H1 (cell line): ENCODE measurements around the gene HS6ST2. TPM values are rescaled to one million over a fixed set of nuclear protein-coding genes. Genes with fewer than 3 reads are reported as not detected.

Source experiments
- CTCF ChIA-PET: fragments of 300-600 bp; sonication (Branson Sonifier 250); formaldehyde crosslinking; loops from one replicate; lab custom pipeline; 2021; ENCODE audit not compliant: partially characterized antibody; lab: Charles Lee
- POLR2A ChIA-PET: fragments of 300-600 bp; sonication (Branson Sonifier 250); formaldehyde crosslinking; loops from one replicate; lab custom pipeline; 2021; ENCODE audit warnings: inconsistent platforms; ENCODE audit not compliant: partially characterized antibody; lab: Charles Lee
- DNase-seq, 2 experiments: peaks; one replicate each; pipeline versions ENCODE4 v3.0.0 to v3.0.0-alpha.2; 2010 to 2022; ENCODE audit warnings: low spot score in 2 of 2, low read depth in 1 of 2, mixed read lengths in 1 of 2
- FAIRE-seq: peaks from 2 replicates; lab custom pipeline; 2011; peaks lifted over from hg19 to GRCh38; lab: Jason Lieb, UNC
- H2AFZ ChIP-seq: 2 replicates; pipeline ENCODE4 v1.8.1; 2012; ENCODE audit warnings: low read length, inconsistent platforms
- H2AK5ac ChIP-seq: 2 replicates; pipeline ENCODE4 v1.6.1; 2013; ENCODE audit warnings: low read depth, low read length
- H2BK120ac ChIP-seq: replicated peaks from 2 replicates; pipeline ENCODE3; 2013; ENCODE audit warnings: low read depth, low read length, inconsistent platforms
- H2BK12ac ChIP-seq: 2 replicates; pipeline ENCODE4 v1.6.1; 2013; ENCODE audit warnings: low read depth, low read length
- H2BK15ac ChIP-seq: 2 replicates; pipeline ENCODE4 v1.6.1; 2013; ENCODE audit warnings: low read length
- H2BK20ac ChIP-seq: 2 replicates; pipeline ENCODE4 v1.6.1; 2013; ENCODE audit warnings: low read length
- H2BK5ac ChIP-seq: 2 replicates; pipeline ENCODE4 v1.6.1; 2013; ENCODE audit warnings: low read depth, low read length
- H3K14ac ChIP-seq: 2 replicates; pipeline ENCODE4 v1.6.1; 2013; ENCODE audit warnings: inconsistent platforms; ENCODE audit not compliant: insufficient read length
- H3K18ac ChIP-seq: 2 replicates; pipeline ENCODE4 v1.6.1; 2013; ENCODE audit warnings: low read length; ENCODE audit errors: extremely low read depth
- H3K23ac ChIP-seq: 2 replicates; pipeline ENCODE4 v1.6.1; 2013; ENCODE audit warnings: inconsistent platforms; ENCODE audit not compliant: insufficient read length
- H3K23me2 ChIP-seq: 2 replicates; pipeline ENCODE4 v1.6.1; 2013; ENCODE audit warnings: low read depth, low read length
- H3K27ac ChIP-seq: 2 replicates; pipeline ENCODE4 v1.6.1; 2011; ENCODE audit warnings: low read depth, low read length, inconsistent platforms
- H3K27me3 ChIP-seq, 4 experiments: replicated peaks in 1 of 4; 1 replicate in 1 of 4; 2 replicates in 3 of 4; pipeline versions ENCODE4 v1.6.1 to v1.8.1; 2011 to 2013; ENCODE audit warnings: low read length in 3 of 4, mild to moderate bottlenecking in 3 of 4, inconsistent platforms in 2 of 4, mixed read lengths in 2 of 4, moderate library complexity in 1 of 4; ENCODE audit not compliant: control insufficient read depth in 3 of 4, insufficient read depth in 3 of 4; ENCODE audit errors: extremely low read depth in 1 of 4
- H3K36me3 ChIP-seq, 4 experiments: 2 replicates each; pipeline versions ENCODE4 v1.6.1 to v1.8.1; 2011 to 2013; ENCODE audit warnings: mild to moderate bottlenecking in 4 of 4, low read length in 3 of 4, moderate library complexity in 2 of 4, control low read depth in 1 of 4, inconsistent platforms in 1 of 4; ENCODE audit not compliant: insufficient read depth in 4 of 4, control insufficient read depth in 2 of 4
- H3K4ac ChIP-seq: replicated peaks from 2 replicates; pipeline ENCODE3; 2013; ENCODE audit warnings: low read length, low read depth, mixed read lengths, inconsistent platforms; ENCODE audit not compliant: insufficient read length
- H3K4me1 ChIP-seq, 4 experiments: replicated peaks in 1 of 4; 1 replicate in 1 of 4; 2 replicates in 3 of 4; pipeline versions ENCODE4 v1.6.1 to v1.8.1; 2011 to 2013; ENCODE audit warnings: low read length in 3 of 4, inconsistent platforms in 2 of 4, mixed read lengths in 1 of 4; ENCODE audit not compliant: insufficient read depth in 4 of 4, control insufficient read depth in 3 of 4
- H3K4me2 ChIP-seq, 2 experiments: 2 replicates each; pipeline versions ENCODE4 v1.6.1 to v1.8.1; 2011 to 2013; ENCODE audit warnings: low read depth in 2 of 2, low read length in 2 of 2, control low read depth in 1 of 2, inconsistent platforms in 1 of 2, mild to moderate bottlenecking in 1 of 2; ENCODE audit not compliant: insufficient read depth in 1 of 2
- H3K4me3 ChIP-seq, 4 experiments: fragments of 200-600, 300-600 bp in 1 of 4; sonication (generic), shearing (Covaris generic), sonication (Bioruptor Twin) in 1 of 4; 2 replicates each; pipeline versions ENCODE4 v1.5.1 to v1.8.1; 2011 to 2016; ENCODE audit warnings: low read length in 4 of 4, low read depth in 3 of 4, control low read depth in 2 of 4, inconsistent platforms in 2 of 4, mild to moderate bottlenecking in 2 of 4, mixed read lengths in 1 of 4, moderate library complexity in 1 of 4; ENCODE audit not compliant: insufficient read depth in 2 of 4; ENCODE audit errors: extremely low read depth in 1 of 4
- H3K56ac ChIP-seq: replicated peaks from 2 replicates; pipeline ENCODE3; 2013; ENCODE audit warnings: low read depth, mild to moderate bottlenecking, mixed read lengths, low read length, inconsistent platforms; ENCODE audit not compliant: insufficient read length
- H3K79me1 ChIP-seq: 2 replicates; pipeline ENCODE4 v1.6.1; 2013; ENCODE audit warnings: low read depth, low read length, control low read depth
- H3K79me2 ChIP-seq, 2 experiments: 2 replicates each; pipeline versions ENCODE4 v1.6.1 to v1.8.1; 2012 to 2013; ENCODE audit warnings: low read length in 2 of 2, mild to moderate bottlenecking in 2 of 2, inconsistent platforms in 1 of 2; ENCODE audit not compliant: insufficient read depth in 2 of 2, control insufficient read depth in 1 of 2
- H3K9ac ChIP-seq, 4 experiments: replicated peaks in 1 of 4; 1 replicate in 1 of 4; 2 replicates in 3 of 4; pipeline versions ENCODE4 v1.6.1 to v1.8.1; 2011 to 2013; ENCODE audit warnings: low read depth in 3 of 4, low read length in 3 of 4, control low read depth in 2 of 4, mild to moderate bottlenecking in 2 of 4, moderate library complexity in 2 of 4, inconsistent platforms in 1 of 4; ENCODE audit errors: extremely low read depth in 1 of 4
- H3K9me3 ChIP-seq, 2 experiments: 2 replicates each; pipeline versions ENCODE4 v1.6.1 to v1.8.1; 2012 to 2013; ENCODE audit warnings: mild to moderate bottlenecking in 2 of 2, moderate library complexity in 2 of 2, control low read depth in 1 of 2, inconsistent platforms in 1 of 2, low read depth in 1 of 2, low read length in 1 of 2, mixed read lengths in 1 of 2; ENCODE audit not compliant: insufficient read depth in 2 of 2
- H4K20me1 ChIP-seq, 2 experiments: replicated peaks in 1 of 2; 2 replicates each; pipeline versions ENCODE3 to v1.8.1; 2011 to 2013; ENCODE audit warnings: inconsistent platforms in 2 of 2, low read length in 2 of 2, mild to moderate bottlenecking in 1 of 2; ENCODE audit not compliant: insufficient read depth in 2 of 2, control insufficient read depth in 1 of 2
- H4K5ac ChIP-seq: 2 replicates; pipeline ENCODE4 v1.6.1; 2013; ENCODE audit warnings: low read length, low read depth, mixed read lengths, inconsistent platforms; ENCODE audit not compliant: insufficient read length
- H4K8ac ChIP-seq: 2 replicates; pipeline ENCODE4 v1.8.0; 2013; ENCODE audit warnings: mild to moderate bottlenecking, moderate library complexity, low read length, inconsistent platforms; ENCODE audit not compliant: insufficient read depth; ENCODE audit errors: extremely low read depth
- H4K91ac ChIP-seq: replicated peaks from 2 replicates; pipeline ENCODE3; 2013; ENCODE audit warnings: low read length, mixed read lengths, inconsistent platforms; ENCODE audit not compliant: insufficient read length
- CTBP2 ChIP-seq: IDR thresholded peaks from 2 replicates; pipeline ENCODE4 v1.7.0; 2011; ENCODE audit warnings: borderline replicate concordance, mild to moderate bottlenecking, moderate library complexity, mixed read lengths, low read length; ENCODE audit not compliant: insufficient read depth, insufficient read length
- FOSL1 ChIP-seq: IDR thresholded peaks from 2 replicates; pipeline ENCODE4 v1.6.1; 2011; ENCODE audit warnings: mild to moderate bottlenecking, low read depth, low read length, moderate library complexity; ENCODE audit not compliant: insufficient read depth
- GTF2F1 ChIP-seq: IDR thresholded peaks from 2 replicates; pipeline ENCODE4 v1.6.1; 2012; ENCODE audit warnings: low read depth, low read length, improper control_type of control experiment, borderline replicate concordance
- KDM4A ChIP-seq: IDR thresholded peaks from one replicate; pipeline ENCODE4 v1.7.1; 2012; ENCODE audit warnings: low read depth, mild to moderate bottlenecking, moderate library complexity, low read length, inconsistent platforms; ENCODE audit not compliant: severe bottlenecking
- MAX ChIP-seq: IDR thresholded peaks from 2 replicates; pipeline ENCODE4 v1.6.1; 2012; ENCODE audit warnings: inconsistent platforms
- PHF8 ChIP-seq: fragments of 200-600 bp; sonication (generic); conservative IDR thresholded peaks from 2 replicates; pipeline ENCODE4 v1.7.1; 2012; ENCODE audit warnings: low read depth, mild to moderate bottlenecking, inconsistent platforms, low read length, moderate library complexity
- RNF2 ChIP-seq: fragments of 200-900, 300-1000 bp; sonication (generic); IDR thresholded peaks from 2 replicates; pipeline ENCODE4 v1.7.1; 2016; ENCODE audit warnings: borderline replicate concordance, low read depth, mild to moderate bottlenecking, antibody characterized with exemption, low read length; ENCODE audit not compliant: poor library complexity, severe bottlenecking; ENCODE audit errors: missing control alignments
- SIN3A ChIP-seq, 2 experiments: IDR thresholded peaks in 1 of 2; conservative IDR thresholded peaks in 1 of 2; 2 replicates each; pipeline ENCODE4 v1.6.1; 2011 to 2012; ENCODE audit warnings: low read length in 2 of 2, improper control_type of control experiment in 1 of 2, low read depth in 1 of 2, mild to moderate bottlenecking in 1 of 2
- SP1 ChIP-seq: IDR thresholded peaks from 2 replicates; pipeline ENCODE4 v1.6.1; 2011; ENCODE audit warnings: low read depth, low read length
- TAF7 ChIP-seq: optimal IDR thresholded peaks from 2 replicates; pipeline ENCODE3; 2011; ENCODE audit warnings: low read depth, mild to moderate bottlenecking, inconsistent platforms, low read length, moderate library complexity, borderline replicate concordance
- WGBS, 2 experiments: shearing (Covaris generic) in 1 of 2; methylation state at CpG; one replicate each; pipeline versions ENCODE4 v1.1.6 to v1.1.7; 2013 to 2015; ENCODE audit warnings: low lambda C conversion rate in 2 of 2, mixed read lengths in 2 of 2, inconsistent platforms in 1 of 2, low coverage in 1 of 2, missing lambda C conversion rate in 1 of 2; ENCODE audit not compliant: insufficient replicate concordance in 2 of 2, insufficient coverage in 1 of 2, insufficient read length in 1 of 2; ENCODE audit errors: extremely low coverage in 1 of 2, missing lambda C conversion rate in 1 of 2; 5-methylcytosine and 5-hydroxymethylcytosine counted together
- polyA plus RNA-seq, 7 experiments: library from polyadenylated mRNA; depleted of rRNA in 3 of 7; stranded (reverse) in 5 of 7; unstranded in 2 of 7; fragments of >200 nt in 5 of 7; fragments of 200-250 nt in 2 of 7; gene quantifications; 1 replicate in 5 of 7; 2 replicates in 1 of 7; 4 replicates in 1 of 7; pipeline versions ENCODE4 v1.2.1 to v1.2.3, GENCODE V29; 2011 to 2013; ENCODE audit warnings: missing spikeins in 2 of 7, mixed read lengths in 2 of 7
- total RNA-seq: library from RNA; stranded (reverse); fragmentation: NEBNext Ultra II Directional; extraction: Animal tissue kit (Norgen Biotek cat#: 25700); gene quantifications from 2 replicates; pipeline ENCODE4 v1.2.1, GENCODE V29; 2021

HS6ST2 gene
- total and polyA plus RNA-seq, 2 of the 8 experiments (the other 6 are each of a cell fraction or from before 2014, with no cell fraction given): 3.9 TPM

DNA sequence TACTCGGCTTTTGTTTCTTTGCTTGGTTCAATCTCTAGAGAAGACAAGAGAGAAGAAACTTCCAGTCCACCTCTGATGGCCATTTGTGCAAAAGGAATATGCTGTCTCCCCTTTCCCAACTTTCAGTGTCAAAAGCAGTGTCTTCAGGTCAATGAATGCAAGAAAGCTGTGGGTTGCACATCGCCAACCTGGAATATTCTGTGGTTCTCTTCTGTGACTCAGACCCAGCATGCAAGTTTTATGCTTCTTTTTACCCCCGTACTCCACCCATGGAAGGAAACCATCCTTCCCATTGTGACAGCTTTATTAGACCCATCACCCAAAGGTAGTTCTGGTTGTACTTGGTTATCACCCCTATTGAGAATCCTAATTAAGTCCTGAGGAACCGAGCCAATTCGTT lies 334.0 kb downstream of the HS6ST2 start:
- no peak overlapping the region for H3K4me3 ChIP-seq
- no peak for DNase-seq
- no peak overlapping the region for H3K27ac ChIP-seq
- no peak overlapping the region for H2BK12ac ChIP-seq
- no peak overlapping the region for H3K18ac ChIP-seq
- H3K27me3 ChIP-seq: no peaks in the 10 kb centered on the region
- H2BK20ac ChIP-seq: no peak overlapping the region
- no peak for TF ChIP-seq KDM4A
- TF ChIP-seq CTBP2: no peak
- TF ChIP-seq PHF8: no peak
- no peak for TF ChIP-seq RNF2
- TF ChIP-seq SP1: no peak
- TF ChIP-seq FOSL1: no peak
- no peak for TF ChIP-seq MAX
- no peak for TF ChIP-seq GTF2F1
- no peak for TF ChIP-seq SIN3A (conservative IDR thresholded peaks at IDR 0.05 in 1 of 2, IDR thresholded peaks at IDR 0.05 in 1 of 2; ENCODE audit: low read depth in 1 of 2, low read length in 2 of 2)
- TF ChIP-seq TAF7: no peak
- no peak overlapping the region for H4K8ac ChIP-seq
- WGBS, 2 experiments: 91% methylated on average over 5 of the region's 5 CpGs; no CpG with 5 or more reads in 1 of the 2 experiments
- no peak overlapping the region for H3K56ac ChIP-seq
- H2BK15ac ChIP-seq: no peak overlapping the region
- no peak for FAIRE-seq
- no peak overlapping the region for H3K23ac ChIP-seq
- H3K14ac ChIP-seq: no peak overlapping the region
- no peak overlapping the region for H4K5ac ChIP-seq
- no peak overlapping the region for H3K4ac ChIP-seq
- H3K4me1 ChIP-seq: no peaks in the 10 kb centered on the region
- H3K4me2 ChIP-seq: no peak overlapping the region
- no peak overlapping the region for H2AFZ ChIP-seq
- H3K9ac ChIP-seq: no peak overlapping the region
- H2BK120ac ChIP-seq: no peak overlapping the region
- H3K79me1 ChIP-seq: no peaks in the 10 kb centered on the region
- ChIA-PET CTCF (interaction anchor here (0.6 to 3.2 kb wide), 2 partner anchors 10 to 287 kb away, joined by 3 to 19 read pairs; no protein-coding TSS in a partner anchor), POLR2A (no interaction called here)
- no peaks in the 10 kb centered on the region for H3K79me2 ChIP-seq
- H2BK5ac ChIP-seq: no peak overlapping the region
- H2AK5ac ChIP-seq: no peak overlapping the region
- no peak overlapping the region for H4K91ac ChIP-seq
- no peaks in the 10 kb centered on the region for H3K36me3 ChIP-seq
- no peaks in the 10 kb centered on the region for H4K20me1 ChIP-seq
- H3K23me2 ChIP-seq: no peaks in the 10 kb centered on the region
- no peaks in the 10 kb centered on the region for H3K9me3 ChIP-seq
